K562 (cell line): ENCODE measurements around the gene ACSM2B. TPM values are rescaled to one million over a fixed set of nuclear protein-coding genes. Genes with fewer than 3 reads are reported as not detected.
"Not testable (repeated sequence)": the region's sequence is repeated elsewhere in the genome, so short reads cannot be mapped to it uniquely, and the experiment has no call there.

ENCODE experiments used
- ATAC-seq: fragments of 200-7000 bp; cut with Tn5 transposase; 3 replicates; pipeline ENCODE4 v1.9.1; 2020; ENCODE audit warnings: moderate library complexity
- BruUV-seq: library from RNA; stranded (reverse); fragments of 400-500 nt; replicated peaks from 2 replicates; lab custom pipeline; 2021; lab: Mats Ljungman, UMichigan
- CTCF ChIA-PET: fragments of 300-600 bp; formaldehyde crosslinking; extraction: SDS; loops from one replicate; lab custom pipeline; 2021; ENCODE audit warnings: low intra/inter-chr PET ratio; lab: Yijun Ruan, JAX
- POLR2A ChIA-PET: fragments of 300-600, 350-650 bp; sonication (Branson Sonifier 250); formaldehyde crosslinking; extraction: SDS; loops from one replicate; lab custom pipeline; 2021; ENCODE audit warnings: antibody characterized with exemption, inconsistent platforms; lab: Yijun Ruan, JAX
- DNase-seq, 4 experiments: peaks; one replicate each; pipeline versions ENCODE4 v3.0.0 to v3.0.0-alpha.2; 2011 to 2018; ENCODE audit warnings: low spot score in 3 of 4, mixed read lengths in 3 of 4; ENCODE audit errors: extremely low read depth in 1 of 4
- FAIRE-seq: peaks from 2 replicates; lab custom pipeline; 2011; peaks lifted over from hg19 to GRCh38; lab: Jason Lieb, UNC
- H2AFZ ChIP-seq: 2 replicates; pipeline ENCODE4 v1.6.0; 2011; ENCODE audit warnings: low read depth, low read length, control low read depth, inconsistent platforms
- H3K27ac ChIP-seq: fragments of 200-600 bp; 3 replicates; pipeline ENCODE4 v1.8.0; 2011; ENCODE audit warnings: low read depth, mild to moderate bottlenecking, control low read depth, inconsistent platforms, low read length, moderate library complexity, mixed read lengths; ENCODE audit errors: extremely low read depth
- H3K27me3 ChIP-seq, 2 experiments: fragments of 300-600 bp in 1 of 2; 2 replicates in 1 of 2; 3 replicates in 1 of 2; pipeline versions ENCODE4 v1.6.0 to v1.8.0; 2011; ENCODE audit warnings: inconsistent platforms in 2 of 2, low read length in 2 of 2, mild to moderate bottlenecking in 1 of 2, mixed read lengths in 1 of 2, moderate library complexity in 1 of 2; ENCODE audit not compliant: control insufficient read depth in 2 of 2, insufficient read depth in 2 of 2
- H3K36me3 ChIP-seq: fragments of 300-600 bp; 3 replicates; pipeline ENCODE4 v1.8.0; 2011; ENCODE audit warnings: mild to moderate bottlenecking, low read length, inconsistent platforms; ENCODE audit not compliant: control insufficient read depth, insufficient read depth
- H3K4me1 ChIP-seq, 2 experiments: fragments of 200-600 bp in 1 of 2; replicated peaks in 1 of 2; 2 replicates in 1 of 2; 3 replicates in 1 of 2; pipeline versions ENCODE4 v1.5.1 to v1.8.0; 2011; ENCODE audit warnings: inconsistent platforms in 2 of 2, low read length in 2 of 2, mild to moderate bottlenecking in 1 of 2, mixed read lengths in 1 of 2, moderate library complexity in 1 of 2; ENCODE audit not compliant: control insufficient read depth in 2 of 2, insufficient read depth in 2 of 2
- H3K4me2 ChIP-seq: 2 replicates; pipeline ENCODE4 v1.6.1; 2011; ENCODE audit warnings: low read length, control low read depth, inconsistent platforms, mixed read lengths; ENCODE audit not compliant: insufficient read depth
- H3K4me3 ChIP-seq: fragments of 200-600 bp; sonication (generic), shearing (Covaris generic); 2 replicates; pipeline ENCODE4 v1.5.1; 2016; ENCODE audit warnings: control low read depth, inconsistent platforms
- H3K79me2 ChIP-seq: fragments of 200-600 bp; 3 replicates; pipeline ENCODE4 v1.8.0; 2011; ENCODE audit warnings: low read length, inconsistent platforms; ENCODE audit not compliant: control insufficient read depth, insufficient read depth
- H3K9ac ChIP-seq, 2 experiments: 2 replicates each; pipeline versions ENCODE4 v1.6.0 to v1.6.1; 2011; ENCODE audit warnings: low read depth in 2 of 2, low read length in 2 of 2, control low read depth in 1 of 2, inconsistent platforms in 1 of 2, mild to moderate bottlenecking in 1 of 2, mixed read lengths in 1 of 2; ENCODE audit not compliant: insufficient read depth in 1 of 2
- H3K9me1 ChIP-seq: one replicate; pipeline ENCODE4 v1.6.0; 2011; ENCODE audit warnings: inconsistent platforms, mild to moderate bottlenecking, low read length, moderate library complexity; ENCODE audit not compliant: control insufficient read depth, insufficient read depth
- H3K9me3 ChIP-seq: replicated peaks from 2 replicates; pipeline ENCODE4 v1.5.1; 2011; ENCODE audit warnings: low read depth, low read length, inconsistent platforms; ENCODE audit not compliant: control insufficient read depth, insufficient read depth
- H4K20me1 ChIP-seq: replicated peaks from 2 replicates; pipeline ENCODE4 v1.6.1; 2011; ENCODE audit warnings: low read length, inconsistent platforms, mixed read lengths; ENCODE audit not compliant: control insufficient read depth, insufficient read depth
- WGBS: fragments of 100-300 bp; shearing (Covaris generic); methylation state at CpG from one replicate; pipeline ENCODE4 v1.1.6; 2016; ENCODE audit warnings: low coverage, mixed read lengths; ENCODE audit not compliant: insufficient coverage; ENCODE audit errors: missing lambda C conversion rate; 5-methylcytosine and 5-hydroxymethylcytosine counted together
- in situ Hi-C: fragments of 300-500 bp; cut with MboI; formaldehyde crosslinking; loops from 4 replicates; pipeline ENCODE4 v1.15.0; 2018; ENCODE audit warnings: inconsistent platforms, mixed read lengths
- intact Hi-C: fragments of 100-400 bp; cut with micrococcal nuclease; formaldehyde crosslinking; loops from 2 replicates; pipeline ENCODE4 v1.14.2; 2022
- polyA plus RNA-seq, 8 experiments: library from polyadenylated mRNA; depleted of rRNA in 4 of 8; stranded (reverse) in 5 of 8; unstranded in 3 of 8; fragments of >200 nt; fragmentation: Nextera tagmentation in 2 of 8; fragmentation: Illumina TruSeq in 1 of 8; extraction: Ambion mirVana in 2 of 8; extraction: Trizol in 1 of 8; gene quantifications; 2 replicates each; pipeline versions ENCODE4 v1.2.1 to v1.2.3, GENCODE V29; 2011 to 2014; ENCODE audit warnings: inconsistent platforms in 1 of 8, missing spikeins in 1 of 8
- total RNA-seq, 7 experiments: library from RNA; depleted of rRNA in 6 of 7; stranded (reverse); fragments of >200 nt in 6 of 7; fragmentation: Illumina TruSeq in 2 of 7; extraction: Trizol in 2 of 7; gene quantifications; 2 replicates each; pipeline versions ENCODE4 v1.2.1 to v1.2.3, GENCODE V29; 2011 to 2021; ENCODE audit warnings: low replicate concordance in 1 of 7
- TF ChIP-seq, protein P1 (sequence below), 3 experiments: IDR thresholded peaks in 2 of 3; conservative IDR thresholded peaks in 1 of 3; 2 replicates each; pipeline ENCODE4 v1.5.1; 2011 to 2012; ENCODE audit warnings: low read length in 3 of 3, mild to moderate bottlenecking in 3 of 3, control low read depth in 2 of 3, improper control_type of control experiment in 1 of 3, inconsistent platforms in 1 of 3, low read depth in 1 of 3, mixed read lengths in 1 of 3, moderate library complexity in 1 of 3; ENCODE audit not compliant: insufficient read depth in 2 of 3

The ACSM2B gene
- total and polyA plus RNA-seq, 9 of the 15 experiments (the other 6 are each of a cell fraction or from before 2014, with no cell fraction given): 0.06 to 0.69 (median 0.55) TPM; not detected in 3

DNA sequence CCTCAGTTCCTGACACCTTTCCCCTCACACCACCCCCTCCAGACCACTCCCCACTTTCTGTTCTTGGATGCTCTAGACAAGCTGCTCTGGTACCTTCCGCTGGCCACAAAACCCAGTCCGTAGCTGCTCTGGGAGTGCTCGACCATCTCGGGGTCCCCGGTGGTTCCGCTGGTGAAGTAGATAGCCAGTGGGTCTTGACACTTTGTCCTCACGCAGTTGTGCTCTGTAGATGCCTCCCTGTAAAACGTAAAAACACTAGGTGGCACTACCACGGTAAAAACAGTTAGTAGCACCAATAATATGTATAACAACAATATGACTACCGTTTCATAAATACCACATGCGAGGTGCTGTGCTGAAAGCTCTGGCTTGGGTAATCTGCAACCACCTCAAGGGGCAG is 26.0 kb upstream of the ACSM2B start (continued):
- TF ChIP-seq, protein P1, sequence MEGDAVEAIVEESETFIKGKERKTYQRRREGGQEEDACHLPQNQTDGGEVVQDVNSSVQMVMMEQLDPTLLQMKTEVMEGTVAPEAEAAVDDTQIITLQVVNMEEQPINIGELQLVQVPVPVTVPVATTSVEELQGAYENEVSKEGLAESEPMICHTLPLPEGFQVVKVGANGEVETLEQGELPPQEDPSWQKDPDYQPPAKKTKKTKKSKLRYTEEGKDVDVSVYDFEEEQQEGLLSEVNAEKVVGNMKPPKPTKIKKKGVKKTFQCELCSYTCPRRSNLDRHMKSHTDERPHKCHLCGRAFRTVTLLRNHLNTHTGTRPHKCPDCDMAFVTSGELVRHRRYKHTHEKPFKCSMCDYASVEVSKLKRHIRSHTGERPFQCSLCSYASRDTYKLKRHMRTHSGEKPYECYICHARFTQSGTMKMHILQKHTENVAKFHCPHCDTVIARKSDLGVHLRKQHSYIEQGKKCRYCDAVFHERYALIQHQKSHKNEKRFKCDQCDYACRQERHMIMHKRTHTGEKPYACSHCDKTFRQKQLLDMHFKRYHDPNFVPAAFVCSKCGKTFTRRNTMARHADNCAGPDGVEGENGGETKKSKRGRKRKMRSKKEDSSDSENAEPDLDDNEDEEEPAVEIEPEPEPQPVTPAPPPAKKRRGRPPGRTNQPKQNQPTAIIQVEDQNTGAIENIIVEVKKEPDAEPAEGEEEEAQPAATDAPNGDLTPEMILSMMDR (IDR thresholded peaks at IDR 0.05 in 2 of 3, conservative IDR thresholded peaks at IDR 0.05 in 1 of 3; ENCODE audit: insufficient read depth in 2 of 3, low read depth in 1 of 3, low read length in 3 of 3): peak; percentile 26 to 55 (median 42); a peak in 5 of 6 replicates

DNA sequence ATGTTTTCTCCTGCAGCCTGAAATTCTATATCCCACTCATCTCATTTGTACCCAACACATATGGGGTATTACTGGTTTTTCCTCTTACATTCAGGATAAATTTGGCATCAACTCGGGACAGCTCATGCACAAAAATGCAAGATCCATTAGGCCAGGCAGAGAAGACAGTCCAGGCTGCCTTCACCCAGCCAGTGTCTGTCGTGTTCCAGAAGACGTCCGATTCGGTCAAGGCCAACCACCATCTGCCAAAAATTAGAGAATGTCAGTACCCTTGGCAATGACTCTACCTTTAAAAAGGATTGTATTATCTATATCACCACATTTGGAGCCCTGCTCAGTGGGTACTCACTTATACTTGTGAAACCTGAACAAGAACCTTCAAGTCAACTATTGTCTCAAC is 23.3 kb upstream of the ACSM2B start:
- H3K4me2 ChIP-seq, ATAC-seq, DNase-seq, H3K27ac ChIP-seq, BruUV-seq, H3K9me1 ChIP-seq, H3K4me1 ChIP-seq, H3K9ac ChIP-seq, POLR2A ChIA-PET, H3K9me3 ChIP-seq, H3K27me3 ChIP-seq, H3K4me3 ChIP-seq, intact Hi-C loops, H2AFZ ChIP-seq, FAIRE-seq, H4K20me1 ChIP-seq, H3K79me2 ChIP-seq, in situ Hi-C loops, H3K36me3 ChIP-seq: not testable (repeated sequence)
- CTCF ChIA-PET: interaction anchor here (1.5 kb wide), 1 partner anchor 93 kb away, joined by 5 read pairs; no protein-coding TSS in a partner anchor
- WGBS: 2% methylated on average over 5 of the region's 5 CpGs
